SK-N-SH treated with all-trans-retinoic acid at 6 μM for 48 hours (cell line): Measurements from ENCODE around the gene ZNF646.

Experiments
- ATAC-seq: fragments of 200-7000 bp; cut with Tn5 transposase; 3 replicates; pipeline ENCODE4 v1.9.1; 2020; ENCODE audit warnings: mild to moderate bottlenecking, moderate library complexity
- ARNTL ChIP-seq: fragments of 450-650 bp; formaldehyde crosslinking; IDR thresholded peaks from 2 replicates; pipeline ENCODE4 v1.5.0; 2020; ENCODE audit warnings: low read depth, mild to moderate bottlenecking, moderate library complexity, borderline replicate concordance
- CREB5 ChIP-seq: fragments of 250-450 bp; sonication (Bioruptor Pico); IDR thresholded peaks from 2 replicates; pipeline ENCODE4 v1.5.1; 2020; ENCODE audit warnings: low read depth, mild to moderate bottlenecking, moderate library complexity
- CSDC2 ChIP-seq: fragments of 250-450 bp; sonication (Bioruptor Pico); IDR thresholded peaks from 2 replicates; pipeline ENCODE4 v1.5.0; 2020; ENCODE audit warnings: mild to moderate bottlenecking, moderate library complexity
- ESRRG ChIP-seq: fragments of 250-450 bp; sonication (Bioruptor Pico); IDR thresholded peaks from 2 replicates; pipeline ENCODE4 v1.6.1; 2021; ENCODE audit warnings: mild to moderate bottlenecking
- GLIS3 ChIP-seq: fragments of 250-450 bp; sonication (Bioruptor Pico); IDR thresholded peaks from 2 replicates; pipeline ENCODE4 v1.5.0; 2020; ENCODE audit warnings: mild to moderate bottlenecking, moderate library complexity
- ISL1 ChIP-seq: fragments of 250-450 bp; sonication (Bioruptor Pico); IDR thresholded peaks from 2 replicates; pipeline ENCODE4 v2.1.2; 2022; ENCODE audit warnings: mild to moderate bottlenecking, moderate library complexity
- OSR1 ChIP-seq: fragments of 250-450 bp; sonication (Bioruptor Pico); IDR thresholded peaks from 2 replicates; pipeline ENCODE4 v1.8.0; 2022; ENCODE audit warnings: moderate library complexity, mild to moderate bottlenecking, inconsistent platforms
- PATZ1 ChIP-seq: fragments of 250-450 bp; sonication (Bioruptor Pico); IDR thresholded peaks from 2 replicates; pipeline ENCODE4 v1.8.0; 2020; ENCODE audit warnings: mild to moderate bottlenecking, moderate library complexity, borderline replicate concordance
- POU6F1 ChIP-seq: fragments of 250-450 bp; sonication (Bioruptor Pico); IDR thresholded peaks from 2 replicates; pipeline ENCODE4 v1.8.0; 2021; ENCODE audit warnings: low read depth, mild to moderate bottlenecking, moderate library complexity, borderline replicate concordance
- PPARA ChIP-seq: fragments of 250-450 bp; sonication (Bioruptor Pico); IDR thresholded peaks from 2 replicates; pipeline ENCODE4 v1.5.0; 2020; ENCODE audit warnings: mild to moderate bottlenecking, borderline replicate concordance
- RARB ChIP-seq: fragments of 250-450 bp; sonication (Bioruptor Pico); IDR thresholded peaks from 2 replicates; pipeline ENCODE4 v1.8.0; 2021; ENCODE audit warnings: mild to moderate bottlenecking, moderate library complexity
- SNAI2 ChIP-seq: fragments of 250-450 bp; sonication (Bioruptor Pico); IDR thresholded peaks from 2 replicates; pipeline ENCODE4 v1.5.0; 2020; ENCODE audit warnings: mild to moderate bottlenecking, moderate library complexity
- TCF4 ChIP-seq: fragments of 250-450 bp; sonication (Bioruptor Pico); IDR thresholded peaks from 2 replicates; pipeline ENCODE4 v1.8.0; 2021; ENCODE audit warnings: mild to moderate bottlenecking, moderate library complexity, borderline replicate concordance
- TOX ChIP-seq: fragments of 250-450 bp; sonication (Bioruptor Pico); IDR thresholded peaks from 2 replicates; pipeline ENCODE4 v1.8.0; 2021; ENCODE audit warnings: mild to moderate bottlenecking, moderate library complexity, borderline replicate concordance
- TSHZ2 ChIP-seq: fragments of 250-450 bp; sonication (Bioruptor Pico); IDR thresholded peaks from 2 replicates; pipeline ENCODE4 v1.5.0; 2020; ENCODE audit warnings: mild to moderate bottlenecking, moderate library complexity
- ZC3H10 ChIP-seq: fragments of 250-450 bp; sonication (Bioruptor Pico); IDR thresholded peaks from 2 replicates; pipeline ENCODE4 v1.5.1; 2021; ENCODE audit warnings: mild to moderate bottlenecking, moderate library complexity
- ZFP3 ChIP-seq: fragments of 250-450 bp; sonication (Bioruptor Pico); IDR thresholded peaks from 2 replicates; pipeline ENCODE4 v1.5.0; 2020; ENCODE audit warnings: mild to moderate bottlenecking, moderate library complexity
- ZFP30 ChIP-seq: fragments of 450-650 bp; formaldehyde crosslinking; IDR thresholded peaks from 2 replicates; pipeline ENCODE4 v1.5.0; 2022; ENCODE audit warnings: mild to moderate bottlenecking, moderate library complexity
- ZNF565 ChIP-seq: fragments of 450-650 bp; formaldehyde crosslinking; conservative IDR thresholded peaks from 2 replicates; pipeline ENCODE4 v1.5.0; 2020; ENCODE audit warnings: low read depth, mild to moderate bottlenecking, moderate library complexity
- ZNF70 ChIP-seq: fragments of 450-650 bp; formaldehyde crosslinking; IDR thresholded peaks from 2 replicates; pipeline ENCODE4 v1.5.0; 2020; ENCODE audit warnings: mild to moderate bottlenecking, moderate library complexity
- ZNF8 ChIP-seq: fragments of 450-650 bp; formaldehyde crosslinking; IDR thresholded peaks from 2 replicates; pipeline ENCODE4 v1.5.0; 2020; ENCODE audit warnings: mild to moderate bottlenecking, moderate library complexity

Gene ZNF646

GRCh38 chr16:31129568-31130335 is 55.5 kb downstream of the ZNF646 start:
- TF ChIP-seq PATZ1 (CRISPR knock-in tag) = no peak
- TF ChIP-seq ARNTL = no peak
- no peak for TF ChIP-seq ZNF565
- no peak for TF ChIP-seq TSHZ2 (CRISPR knock-in tag)
- no peak for TF ChIP-seq CREB5 (CRISPR knock-in tag)
- no peak for TF ChIP-seq ESRRG
- TF ChIP-seq SNAI2 (CRISPR knock-in tag) = no peak
- TF ChIP-seq TCF4 (CRISPR knock-in tag) = no peak
- no peak for TF ChIP-seq OSR1 (CRISPR knock-in tag)
- TF ChIP-seq ZNF70 (CRISPR knock-in tag) = no peak
- TF ChIP-seq GLIS3 = no peak
- TF ChIP-seq POU6F1 = no peak
- TF ChIP-seq CSDC2 (CRISPR knock-in tag) = no peak
- TF ChIP-seq ZFP30 (CRISPR knock-in tag) = no peak
- TF ChIP-seq ZFP3 = no peak
- no peak for TF ChIP-seq PPARA
- TF ChIP-seq RARB (CRISPR knock-in tag) = no peak
- TF ChIP-seq, all 23 proteins: peak for 0
- ATAC-seq = no peak

GRCh38 chr16:31130336-31130891 is 56.2 kb downstream of the ZNF646 start:
- no peak for TF ChIP-seq POU6F1
- no peak for TF ChIP-seq PPARA
- no peak for TF ChIP-seq SNAI2 (CRISPR knock-in tag)
- TF ChIP-seq ZFP3 = no peak
- TF ChIP-seq ESRRG = no peak
- no peak for TF ChIP-seq TOX (CRISPR knock-in tag)
- no peak for TF ChIP-seq ZFP30 (CRISPR knock-in tag)
- TF ChIP-seq ZC3H10 = no peak
- TF ChIP-seq ARNTL = no peak
- no peak for TF ChIP-seq RARB (CRISPR knock-in tag)
- ATAC-seq = no peak

- TF ChIP-seq TCF4 (CRISPR knock-in tag) (no peak), ARNTL (no peak), ZNF8 (no peak), PATZ1 (CRISPR knock-in tag) (no peak), CSDC2 (CRISPR knock-in tag) (no peak), ESRRG (no peak), RARB (CRISPR knock-in tag) (no peak), ISL1 (CRISPR knock-in tag) (no peak)
- no peak for ATAC-seq
These were observed 56.7 kb downstream of the ZNF646 start for GRCh38 chr16:31130899-31131298.
